GM12878 (cell line): ENCODE results near the gene CDCA5. TPM values are rescaled to one million over a fixed set of nuclear protein-coding genes. Genes with fewer than 3 reads are reported as not detected.
A peak's percentile ranks its signal among the peaks of the same experiment; 100 is the strongest.

Experiments used
- CEBPB ChIP-seq, 2 experiments: fragments of 150-350 bp in 1 of 2; IDR thresholded peaks; 2 replicates each; pipeline ENCODE4 v1.6.1; 2012 to 2014; ENCODE audit warnings: low read depth in 2 of 2, low read length in 2 of 2, borderline replicate concordance in 1 of 2, inconsistent platforms in 1 of 2
- CREB1 ChIP-seq: IDR thresholded peaks from 2 replicates; pipeline ENCODE4 v1.6.1; 2012; ENCODE audit warnings: low read depth, mild to moderate bottlenecking, inconsistent platforms
- POLR2A ChIP-seq: IDR thresholded peaks from 2 replicates; pipeline ENCODE4 v1.6.1; 2011; ENCODE audit warnings: low read depth, mild to moderate bottlenecking, low read length
- POLR2AphosphoS2 ChIP-seq: IDR thresholded peaks from 2 replicates; pipeline ENCODE4 v1.6.1; 2011; ENCODE audit warnings: low read depth, mild to moderate bottlenecking, low read length, improper control_type of control experiment, moderate library complexity
- POLR2AphosphoS5 ChIP-seq: IDR thresholded peaks from 2 replicates; pipeline ENCODE4 v1.6.1; 2011; ENCODE audit warnings: mild to moderate bottlenecking, low read length, inconsistent platforms
- RB1 ChIP-seq: fragments of 450-650 bp; formaldehyde crosslinking; IDR thresholded peaks from 2 replicates; pipeline ENCODE4 v1.6.1; 2017; ENCODE audit warnings: mild to moderate bottlenecking, borderline replicate concordance
- RELA ChIP-seq: fragments of 450-650 bp; IDR thresholded peaks from 2 replicates; pipeline ENCODE4 v1.8.0; 2014; ENCODE audit warnings: borderline replicate concordance; ENCODE audit not compliant: partially characterized antibody
- RUNX3 ChIP-seq: IDR thresholded peaks from 2 replicates; pipeline ENCODE4 v1.6.1; 2012; ENCODE audit warnings: low read length, inconsistent platforms
- SREBF2 ChIP-seq: IDR thresholded peaks from 2 replicates; pipeline ENCODE4 v1.6.1; 2012; ENCODE audit warnings: mild to moderate bottlenecking, low read length
- TCF12 ChIP-seq: IDR thresholded peaks from 2 replicates; pipeline ENCODE4 v1.6.1; 2011; ENCODE audit warnings: low read depth, mild to moderate bottlenecking, low read length
- ZNF384 ChIP-seq: IDR thresholded peaks from 2 replicates; pipeline ENCODE4 v1.6.1; 2012; ENCODE audit warnings: low read depth, mild to moderate bottlenecking, low read length, improper control_type of control experiment, borderline replicate concordance
- ZZZ3 ChIP-seq: IDR thresholded peaks from 2 replicates; pipeline ENCODE4 v1.6.1; 2011; ENCODE audit warnings: low read depth; ENCODE audit not compliant: control insufficient read depth, insufficient read length
- polyA plus RNA-seq, 11 experiments: library from polyadenylated mRNA; depleted of rRNA in 4 of 11; unstranded in 6 of 11; stranded (reverse) in 5 of 11; fragments of >200 nt; fragmentation: Nextera tagmentation in 4 of 11; fragmentation: Illumina TruSeq in 1 of 11; extraction: Ambion mirVana in 4 of 11; extraction: Trizol in 1 of 11; gene quantifications; 1 replicate in 1 of 11; 2 replicates in 10 of 11; pipeline versions ENCODE4 v1.2.1 to v1.2.3, GENCODE V29; 2011 to 2016; ENCODE audit warnings: inconsistent platforms in 2 of 11, missing spikeins in 2 of 11, low read depth in 1 of 11
- total RNA-seq, 4 experiments: library from RNA; depleted of rRNA in 3 of 4; stranded (reverse); fragments of >200 nt in 3 of 4; fragmentation: Illumina TruSeq in 1 of 4; extraction: Trizol in 1 of 4; gene quantifications; 2 replicates each; pipeline versions ENCODE4 v1.2.1 to v1.2.3, GENCODE V29; 2013 to 2021
- TF ChIP-seq, protein P1 (sequence below): fragments of 150-350 bp; IDR thresholded peaks from 2 replicates; pipeline ENCODE4 v1.6.1; 2014; ENCODE audit warnings: mild to moderate bottlenecking, low read depth, low read length
- TF ChIP-seq, protein P2 (sequence below): IDR thresholded peaks from 2 replicates; pipeline ENCODE4 v1.6.1; 2011; ENCODE audit warnings: borderline replicate concordance, low read depth, mild to moderate bottlenecking, moderate library complexity, mixed read lengths, low read length; ENCODE audit not compliant: insufficient read depth; ENCODE audit errors: extremely low read length
- TF ChIP-seq, protein P3 (sequence below): fragments of 450-650 bp; IDR thresholded peaks from 2 replicates; pipeline ENCODE4 v1.6.1; 2017; ENCODE audit warnings: mild to moderate bottlenecking, moderate library complexity
- TF ChIP-seq, protein P4 (sequence below): fragments of 450-650 bp; IDR thresholded peaks from 2 replicates; pipeline ENCODE4 v1.6.1; 2016; ENCODE audit warnings: mild to moderate bottlenecking, moderate library complexity, borderline replicate concordance
- TF ChIP-seq, protein P5 (sequence below): fragments of 450-650 bp; IDR thresholded peaks from 2 replicates; pipeline ENCODE4 v1.6.1; 2014; ENCODE audit warnings: mild to moderate bottlenecking

The CDCA5 gene
- total and polyA plus RNA-seq, 10 of the 15 experiments (the other 5 are each of a cell fraction or from before 2014, with no cell fraction given) = 21.2 to 107 (median 64.9) TPM

DNA sequence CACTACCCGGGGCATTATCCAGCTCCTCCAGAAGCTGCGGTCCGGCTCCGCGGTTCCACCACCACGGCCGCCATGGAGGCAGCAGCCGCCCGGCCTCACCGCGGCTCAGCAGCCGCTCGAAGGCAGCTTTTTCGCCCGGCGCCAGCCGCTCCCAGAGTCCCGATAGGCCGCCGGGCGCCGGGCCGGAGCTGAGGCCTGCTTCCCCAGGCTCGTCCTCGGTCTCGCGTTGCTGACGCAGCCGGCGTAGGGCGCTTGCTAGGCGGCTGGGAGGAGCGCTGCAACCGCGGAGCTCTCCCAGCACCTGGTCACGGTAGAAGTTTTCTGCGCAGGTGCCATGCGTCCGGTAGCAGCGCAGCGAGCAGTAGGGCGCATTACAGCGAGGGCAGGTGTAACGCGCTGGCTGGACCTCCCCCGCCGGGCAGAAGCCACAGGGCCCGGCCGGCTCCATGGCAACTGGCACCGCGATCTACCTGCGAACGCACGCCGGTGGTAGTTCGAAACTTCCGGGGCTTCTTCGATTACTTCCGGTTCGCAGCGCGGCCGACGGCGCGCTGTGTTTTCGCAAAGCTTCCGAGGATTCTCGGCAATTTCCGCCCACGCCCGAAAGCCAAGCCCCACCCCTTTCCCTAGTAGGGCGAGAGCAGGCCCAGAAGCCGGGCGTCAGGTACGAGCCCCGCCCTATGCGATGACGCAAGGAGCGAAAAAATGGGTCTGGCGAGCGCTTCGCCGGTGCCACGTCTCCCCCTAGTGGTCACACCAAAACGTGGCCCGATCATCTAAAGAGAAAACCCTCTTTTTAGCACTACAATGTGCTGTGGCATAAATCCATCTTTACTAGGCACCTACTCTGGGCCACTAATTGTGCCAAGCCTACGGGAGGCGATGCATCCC is 33.6 kb upstream of the CDCA5 start, which contains the start of gene ZNHIT2 (continued):
- TF ChIP-seq, protein P1, sequence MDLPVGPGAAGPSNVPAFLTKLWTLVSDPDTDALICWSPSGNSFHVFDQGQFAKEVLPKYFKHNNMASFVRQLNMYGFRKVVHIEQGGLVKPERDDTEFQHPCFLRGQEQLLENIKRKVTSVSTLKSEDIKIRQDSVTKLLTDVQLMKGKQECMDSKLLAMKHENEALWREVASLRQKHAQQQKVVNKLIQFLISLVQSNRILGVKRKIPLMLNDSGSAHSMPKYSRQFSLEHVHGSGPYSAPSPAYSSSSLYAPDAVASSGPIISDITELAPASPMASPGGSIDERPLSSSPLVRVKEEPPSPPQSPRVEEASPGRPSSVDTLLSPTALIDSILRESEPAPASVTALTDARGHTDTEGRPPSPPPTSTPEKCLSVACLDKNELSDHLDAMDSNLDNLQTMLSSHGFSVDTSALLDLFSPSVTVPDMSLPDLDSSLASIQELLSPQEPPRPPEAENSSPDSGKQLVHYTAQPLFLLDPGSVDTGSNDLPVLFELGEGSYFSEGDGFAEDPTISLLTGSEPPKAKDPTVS = no peak
- TF ChIP-seq CEBPB (IDR thresholded peaks at IDR 0.05; ENCODE audit: borderline replicate concordance in 1 of 2, low read depth in 2 of 2, low read length in 2 of 2) = peak in 1 of 2 experiments; percentile 65; a peak in 2 of 4 replicates
- TF ChIP-seq RUNX3 = peak; percentile 45
- 0 out of 2 replicates have a peak, but pooled peaks have one; percentile 66 for TF ChIP-seq RB1
- TF ChIP-seq, protein P2, sequence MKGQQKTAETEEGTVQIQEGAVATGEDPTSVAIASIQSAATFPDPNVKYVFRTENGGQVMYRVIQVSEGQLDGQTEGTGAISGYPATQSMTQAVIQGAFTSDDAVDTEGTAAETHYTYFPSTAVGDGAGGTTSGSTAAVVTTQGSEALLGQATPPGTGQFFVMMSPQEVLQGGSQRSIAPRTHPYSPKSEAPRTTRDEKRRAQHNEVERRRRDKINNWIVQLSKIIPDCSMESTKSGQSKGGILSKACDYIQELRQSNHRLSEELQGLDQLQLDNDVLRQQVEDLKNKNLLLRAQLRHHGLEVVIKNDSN = no peak
- TF ChIP-seq SREBF2 = peak; percentile 72
- TF ChIP-seq TCF12 = no peak; the same call in 1 of the 2 replicates
- TF ChIP-seq ZZZ3 = no peak
- peak; percentile 12 for TF ChIP-seq RELA
- TF ChIP-seq POLR2A = peak; percentile 95
- TF ChIP-seq, protein P3, sequence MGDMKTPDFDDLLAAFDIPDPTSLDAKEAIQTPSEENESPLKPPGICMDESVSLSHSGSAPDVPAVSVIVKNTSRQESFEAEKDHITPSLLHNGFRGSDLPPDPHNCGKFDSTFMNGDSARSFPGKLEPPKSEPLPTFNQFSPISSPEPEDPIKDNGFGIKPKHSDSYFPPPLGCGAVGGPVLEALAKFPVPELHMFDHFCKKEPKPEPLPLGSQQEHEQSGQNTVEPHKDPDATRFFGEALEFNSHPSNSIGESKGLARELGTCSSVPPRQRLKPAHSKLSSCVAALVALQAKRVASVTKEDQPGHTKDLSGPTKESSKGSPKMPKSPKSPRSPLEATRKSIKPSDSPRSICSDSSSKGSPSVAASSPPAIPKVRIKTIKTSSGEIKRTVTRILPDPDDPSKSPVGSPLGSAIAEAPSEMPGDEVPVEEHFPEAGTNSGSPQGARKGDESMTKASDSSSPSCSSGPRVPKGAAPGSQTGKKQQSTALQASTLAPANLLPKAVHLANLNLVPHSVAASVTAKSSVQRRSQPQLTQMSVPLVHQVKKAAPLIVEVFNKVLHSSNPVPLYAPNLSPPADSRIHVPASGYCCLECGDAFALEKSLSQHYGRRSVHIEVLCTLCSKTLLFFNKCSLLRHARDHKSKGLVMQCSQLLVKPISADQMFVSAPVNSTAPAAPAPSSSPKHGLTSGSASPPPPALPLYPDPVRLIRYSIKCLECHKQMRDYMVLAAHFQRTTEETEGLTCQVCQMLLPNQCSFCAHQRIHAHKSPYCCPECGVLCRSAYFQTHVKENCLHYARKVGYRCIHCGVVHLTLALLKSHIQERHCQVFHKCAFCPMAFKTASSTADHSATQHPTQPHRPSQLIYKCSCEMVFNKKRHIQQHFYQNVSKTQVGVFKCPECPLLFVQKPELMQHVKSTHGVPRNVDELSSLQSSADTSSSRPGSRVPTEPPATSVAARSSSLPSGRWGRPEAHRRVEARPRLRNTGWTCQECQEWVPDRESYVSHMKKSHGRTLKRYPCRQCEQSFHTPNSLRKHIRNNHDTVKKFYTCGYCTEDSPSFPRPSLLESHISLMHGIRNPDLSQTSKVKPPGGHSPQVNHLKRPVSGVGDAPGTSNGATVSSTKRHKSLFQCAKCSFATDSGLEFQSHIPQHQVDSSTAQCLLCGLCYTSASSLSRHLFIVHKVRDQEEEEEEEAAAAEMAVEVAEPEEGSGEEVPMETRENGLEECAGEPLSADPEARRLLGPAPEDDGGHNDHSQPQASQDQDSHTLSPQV = no peak
- TF ChIP-seq, protein P4, sequence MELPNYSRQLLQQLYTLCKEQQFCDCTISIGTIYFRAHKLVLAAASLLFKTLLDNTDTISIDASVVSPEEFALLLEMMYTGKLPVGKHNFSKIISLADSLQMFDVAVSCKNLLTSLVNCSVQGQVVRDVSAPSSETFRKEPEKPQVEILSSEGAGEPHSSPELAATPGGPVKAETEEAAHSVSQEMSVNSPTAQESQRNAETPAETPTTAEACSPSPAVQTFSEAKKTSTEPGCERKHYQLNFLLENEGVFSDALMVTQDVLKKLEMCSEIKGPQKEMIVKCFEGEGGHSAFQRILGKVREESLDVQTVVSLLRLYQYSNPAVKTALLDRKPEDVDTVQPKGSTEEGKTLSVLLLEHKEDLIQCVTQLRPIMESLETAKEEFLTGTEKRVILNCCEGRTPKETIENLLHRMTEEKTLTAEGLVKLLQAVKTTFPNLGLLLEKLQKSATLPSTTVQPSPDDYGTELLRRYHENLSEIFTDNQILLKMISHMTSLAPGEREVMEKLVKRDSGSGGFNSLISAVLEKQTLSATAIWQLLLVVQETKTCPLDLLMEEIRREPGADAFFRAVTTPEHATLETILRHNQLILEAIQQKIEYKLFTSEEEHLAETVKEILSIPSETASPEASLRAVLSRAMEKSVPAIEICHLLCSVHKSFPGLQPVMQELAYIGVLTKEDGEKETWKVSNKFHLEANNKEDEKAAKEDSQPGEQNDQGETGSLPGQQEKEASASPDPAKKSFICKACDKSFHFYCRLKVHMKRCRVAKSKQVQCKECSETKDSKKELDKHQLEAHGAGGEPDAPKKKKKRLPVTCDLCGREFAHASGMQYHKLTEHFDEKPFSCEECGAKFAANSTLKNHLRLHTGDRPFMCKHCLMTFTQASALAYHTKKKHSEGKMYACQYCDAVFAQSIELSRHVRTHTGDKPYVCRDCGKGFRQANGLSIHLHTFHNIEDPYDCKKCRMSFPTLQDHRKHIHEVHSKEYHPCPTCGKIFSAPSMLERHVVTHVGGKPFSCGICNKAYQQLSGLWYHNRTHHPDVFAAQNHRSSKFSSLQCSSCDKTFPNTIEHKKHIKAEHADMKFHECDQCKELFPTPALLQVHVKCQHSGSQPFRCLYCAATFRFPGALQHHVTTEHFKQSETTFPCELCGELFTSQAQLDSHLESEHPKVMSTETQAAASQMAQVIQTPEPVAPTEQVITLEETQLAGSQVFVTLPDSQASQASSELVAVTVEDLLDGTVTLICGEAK = peak; percentile 98
- peak; percentile 95 for TF ChIP-seq CREB1
- peak; percentile 88 for TF ChIP-seq POLR2AphosphoS5
- TF ChIP-seq, protein P5, sequence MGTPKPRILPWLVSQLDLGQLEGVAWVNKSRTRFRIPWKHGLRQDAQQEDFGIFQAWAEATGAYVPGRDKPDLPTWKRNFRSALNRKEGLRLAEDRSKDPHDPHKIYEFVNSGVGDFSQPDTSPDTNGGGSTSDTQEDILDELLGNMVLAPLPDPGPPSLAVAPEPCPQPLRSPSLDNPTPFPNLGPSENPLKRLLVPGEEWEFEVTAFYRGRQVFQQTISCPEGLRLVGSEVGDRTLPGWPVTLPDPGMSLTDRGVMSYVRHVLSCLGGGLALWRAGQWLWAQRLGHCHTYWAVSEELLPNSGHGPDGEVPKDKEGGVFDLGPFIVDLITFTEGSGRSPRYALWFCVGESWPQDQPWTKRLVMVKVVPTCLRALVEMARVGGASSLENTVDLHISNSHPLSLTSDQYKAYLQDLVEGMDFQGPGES = no peak
- TF ChIP-seq ZNF384 = no peak; the same call in 1 of the 2 replicates
- peak; percentile 81 for TF ChIP-seq POLR2AphosphoS2
